AG08395 (cell line): Measurements from ENCODE around the gene TEX51.

Experiments
- DNase-seq: peaks from one replicate; pipeline ENCODE4 v3.0.0; 2012; ENCODE audit warnings: mixed read lengths, low spot score

TEX51 gene

DNA sequence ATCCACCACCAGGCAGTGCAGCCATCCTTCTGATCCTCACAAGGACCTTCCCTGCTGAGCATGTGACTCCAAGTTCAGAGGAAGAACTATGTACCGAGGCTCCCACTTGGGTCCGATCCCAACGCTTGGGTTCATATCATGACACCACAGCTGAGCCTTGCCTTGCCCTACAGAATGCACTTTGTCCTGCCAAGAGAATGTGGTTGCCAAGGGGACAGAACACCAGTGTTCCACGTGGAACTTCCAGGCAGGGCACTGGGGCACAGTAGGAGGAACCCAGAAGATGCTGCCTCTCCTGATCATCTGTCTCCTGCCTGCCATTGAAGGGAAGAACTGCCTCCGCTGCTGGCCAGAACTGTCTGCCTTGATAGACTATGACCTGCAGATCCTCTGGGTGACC lies at the start of gene TEX51:
TSS of gene TEX51 (plus strand) at position 255 of the 400 bp plus-strand sequence. CDS start at position 284, 29 bp downstream.
- no peak for DNase-seq

- DNase-seq, result no peak
These were observed 49.6 kb upstream of the TEX51 start for GRCh38 chr2:126849054-126849453.

DNA sequence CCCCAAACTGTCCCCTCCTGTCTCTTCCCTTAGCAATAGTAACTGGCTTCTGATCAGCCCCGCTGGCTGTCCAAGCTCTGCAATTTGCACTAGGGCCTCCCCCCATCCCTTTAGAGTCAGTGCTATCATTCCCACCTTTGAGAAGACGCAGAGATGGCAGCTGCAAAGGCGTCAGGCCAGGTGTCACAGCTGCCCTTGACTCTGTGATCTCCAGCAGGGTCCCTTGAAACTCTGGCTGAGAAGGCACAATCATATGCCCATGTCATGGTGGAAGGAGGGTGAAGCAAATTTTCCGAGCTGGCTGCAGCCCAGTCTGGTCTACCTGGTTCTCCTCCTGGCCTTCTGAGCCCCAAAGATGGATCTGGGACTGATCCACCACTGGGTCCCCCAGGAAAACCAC lies 49.2 kb upstream of the TEX51 start:
- DNase-seq, result no peak

DNA sequence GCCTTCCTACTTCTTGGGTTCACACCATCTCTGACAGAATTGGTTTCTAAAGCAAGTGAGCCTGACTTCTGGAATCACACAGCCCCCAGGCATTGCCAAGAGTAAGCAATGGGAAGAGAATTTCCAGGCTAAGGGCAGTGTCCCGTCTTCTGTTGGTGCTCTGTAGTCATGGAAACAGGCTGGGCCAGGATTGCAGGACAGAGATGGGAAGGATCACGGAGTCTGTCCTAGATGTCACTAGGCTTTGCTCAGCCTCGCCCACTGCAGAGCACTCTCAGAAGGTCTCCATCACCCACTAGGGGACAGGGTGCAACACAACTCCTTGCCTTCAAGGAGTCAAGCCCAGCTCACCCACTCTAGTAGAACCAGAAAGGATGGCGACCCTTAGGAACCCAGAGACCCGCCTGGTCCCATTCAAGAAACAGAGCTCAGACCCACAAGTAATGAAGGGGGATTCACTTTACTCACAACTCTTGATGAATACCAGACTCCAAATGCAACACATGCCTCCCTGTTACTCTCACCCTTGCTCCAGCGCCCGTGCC lies 48.6 kb upstream of the TEX51 start:
- DNase-seq, result no peak

- no peak for DNase-seq
These were observed 47.8 kb upstream of the TEX51 start for GRCh38 chr2:126850940-126851339.

DNA sequence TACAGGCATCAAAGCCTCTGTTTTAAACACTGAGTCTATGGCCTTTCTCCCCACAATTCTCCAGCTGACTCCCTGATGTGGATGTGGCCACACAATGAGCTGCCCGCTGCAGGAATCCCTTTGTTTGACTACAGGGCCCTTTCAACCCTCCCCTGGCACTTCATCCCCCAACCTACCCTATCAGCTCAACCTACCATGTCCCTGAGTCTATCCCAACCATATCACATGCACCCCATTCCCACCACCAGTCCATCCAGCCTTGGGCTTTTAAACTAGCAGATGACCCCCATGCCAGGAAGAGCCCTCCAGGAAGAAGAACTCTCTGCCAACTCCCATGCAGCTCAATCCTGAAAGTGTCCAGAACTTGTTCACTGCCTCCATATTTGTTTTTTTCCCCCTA lies 46.9 kb upstream of the TEX51 start:
- no peak for DNase-seq

DNA sequence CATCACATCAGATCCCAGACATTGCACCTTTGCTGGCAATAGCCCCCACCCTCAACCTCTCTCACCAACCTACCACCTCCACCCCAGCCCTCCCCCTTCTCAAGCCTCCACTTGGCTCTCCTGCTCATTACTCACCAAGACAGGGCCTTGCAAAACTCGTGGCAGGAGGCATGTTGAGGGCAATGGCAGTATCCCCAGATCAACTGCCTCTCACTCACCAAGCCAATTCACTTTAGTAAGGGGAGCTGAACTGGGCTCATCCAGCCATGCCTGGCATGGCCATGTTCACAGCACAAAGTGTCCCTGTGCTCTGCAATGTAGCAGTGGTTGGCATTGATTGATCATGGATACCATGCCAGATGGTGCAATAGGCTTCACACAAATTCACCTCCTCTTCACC lies 46.3 kb upstream of the TEX51 start:
- no peak for DNase-seq

DNA sequence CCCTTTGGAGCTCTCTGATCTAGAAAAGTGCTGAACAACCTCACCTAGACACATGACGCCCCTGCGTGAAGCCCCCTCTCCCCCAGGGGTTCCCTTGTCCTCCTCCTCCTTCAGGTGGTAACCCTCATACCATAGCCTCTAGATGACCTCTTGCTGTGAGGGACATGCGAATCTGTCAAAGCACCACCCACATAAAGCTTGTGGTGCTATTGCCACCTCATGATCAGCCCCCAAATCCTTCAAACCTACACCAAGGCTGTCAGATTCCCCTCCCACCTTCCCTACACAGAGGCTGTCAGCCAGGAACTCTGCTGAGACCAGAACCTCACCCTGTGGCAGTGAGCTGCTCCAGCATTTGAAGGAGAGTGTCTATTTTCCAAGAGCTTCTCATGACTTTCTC lies 43.1 kb upstream of the TEX51 start:
- DNase-seq, result no peak

GRCh38 chr2:126856403-126856802 lies 42.3 kb upstream of the TEX51 start:
- no peak for DNase-seq

GRCh38 chr2:126857502-126857901 lies 41.2 kb upstream of the TEX51 start:
- DNase-seq, result no peak

GRCh38 chr2:126858013-126858412 lies 40.7 kb upstream of the TEX51 start:
- DNase-seq, result no peak

- DNase-seq, result no peak
These were observed 40.3 kb upstream of the TEX51 start for GRCh38 chr2:126858436-126858835.

GRCh38 chr2:126858991-126859390 lies 39.7 kb upstream of the TEX51 start:
- no peak for DNase-seq

- DNase-seq, result no peak
These were observed 39.1 kb upstream of the TEX51 start for GRCh38 chr2:126859631-126860030.

DNA sequence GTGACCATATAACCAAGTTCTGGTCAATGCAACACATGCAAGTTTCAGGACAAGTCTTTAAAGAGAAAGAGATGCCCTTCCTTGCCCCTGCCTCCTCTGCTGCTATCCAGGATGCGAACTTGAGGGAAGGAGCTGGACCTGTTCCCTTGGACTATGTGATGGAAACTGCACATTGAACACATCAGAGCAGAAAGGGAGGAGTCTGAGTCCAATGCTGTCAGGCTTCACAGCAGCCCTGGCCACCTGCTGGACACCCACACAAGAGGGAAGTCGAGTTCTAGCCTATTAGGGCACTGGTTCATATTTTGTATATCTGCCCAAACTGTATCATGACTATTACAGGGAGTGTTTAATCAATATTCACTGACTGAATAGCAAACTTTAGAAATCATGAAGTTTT lies 38.3 kb upstream of the TEX51 start:
- no peak for DNase-seq

- DNase-seq, result no peak
These were observed 36.0 kb upstream of the TEX51 start for GRCh38 chr2:126862730-126863129.

DNA sequence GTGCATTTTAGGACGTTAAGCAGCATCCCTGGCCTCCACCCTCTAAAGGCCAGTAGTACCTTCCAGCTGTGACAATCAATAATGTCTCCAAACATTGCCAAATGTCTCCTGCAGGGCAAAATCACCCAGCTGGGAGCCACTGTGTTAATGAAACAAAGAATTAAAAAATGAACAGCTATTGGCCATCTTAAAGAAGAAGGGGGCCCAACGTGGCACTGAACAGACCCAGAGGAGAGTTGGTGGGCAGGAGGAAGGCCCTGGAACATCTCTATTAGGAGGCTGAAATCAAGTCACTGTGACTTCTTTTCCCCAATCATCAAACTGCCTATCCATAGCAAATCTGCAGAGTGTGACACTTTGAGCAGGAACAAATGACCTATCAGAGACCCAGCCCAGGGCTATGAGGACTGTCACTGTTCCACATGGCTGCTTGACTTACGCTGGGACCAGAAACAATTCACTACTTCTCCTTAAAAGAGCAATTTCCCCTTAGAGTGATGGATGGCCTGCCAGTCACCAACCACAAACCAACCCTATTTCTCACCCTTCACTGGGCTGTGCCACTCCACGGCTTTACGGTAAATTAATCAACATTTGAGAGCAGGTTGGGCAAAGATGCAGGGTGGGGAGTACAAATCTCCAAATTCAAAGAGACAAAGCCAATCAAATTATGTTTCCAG lies 35.2 kb upstream of the TEX51 start:
- DNase-seq, result no peak

DNA sequence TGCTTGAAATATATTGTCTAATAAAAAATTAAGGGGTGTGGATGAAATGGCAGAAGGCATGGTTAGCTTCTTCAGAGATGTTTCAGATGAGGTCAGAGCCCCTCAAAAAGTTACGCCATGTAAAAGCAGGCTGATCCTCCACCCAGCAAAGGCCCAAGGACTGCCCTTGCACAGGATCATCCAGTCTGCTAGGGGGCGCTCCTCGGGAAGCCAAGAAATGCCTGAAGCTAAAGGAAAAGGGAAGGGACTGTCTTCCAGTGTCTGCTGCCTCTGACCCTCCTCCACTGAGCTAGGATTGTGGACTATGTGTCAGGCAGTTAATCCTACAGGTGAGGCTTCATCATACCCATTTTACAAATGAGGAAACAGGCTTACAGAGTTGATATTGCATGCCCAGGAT lies 33.8 kb upstream of the TEX51 start:
- DNase-seq, result no peak

DNA sequence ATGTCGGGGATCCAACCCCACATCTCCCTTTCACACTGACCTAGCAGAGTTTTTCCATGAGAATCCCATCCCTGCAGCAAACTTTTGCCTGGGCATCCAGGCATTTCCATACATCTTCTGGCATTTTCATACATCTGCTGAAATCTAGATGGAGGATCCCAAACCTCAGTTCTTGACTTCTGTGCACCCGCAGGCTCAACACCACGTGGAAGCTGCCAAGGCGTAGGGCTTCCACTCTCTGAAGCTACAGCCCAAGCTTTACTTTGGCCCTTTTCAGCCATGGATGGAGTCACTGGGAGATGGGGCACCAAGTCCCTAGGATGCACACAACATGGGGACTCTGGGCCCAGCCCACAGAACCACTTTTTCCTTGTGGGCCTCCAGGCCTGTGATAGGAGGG lies 32.2 kb upstream of the TEX51 start:
- DNase-seq, result no peak

DNA sequence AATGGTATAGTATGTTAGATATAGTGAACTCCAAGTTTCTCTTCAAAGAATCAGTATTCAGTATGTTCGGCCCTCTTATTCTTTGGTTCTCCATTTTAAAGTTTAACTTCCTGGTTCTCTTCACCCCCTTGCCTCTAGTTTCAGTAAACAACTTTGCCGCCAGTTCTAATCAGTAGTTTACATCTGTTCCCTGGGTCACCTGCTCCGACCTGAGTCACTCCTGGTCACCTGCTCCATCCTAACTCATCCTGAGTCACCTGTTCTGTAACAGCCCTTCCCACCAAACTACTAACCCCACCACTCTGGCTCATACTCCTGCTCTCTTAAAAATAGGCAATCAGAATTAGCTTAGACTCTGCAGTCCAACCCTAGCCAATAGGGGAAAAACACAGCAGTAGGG lies 23.7 kb upstream of the TEX51 start:
- DNase-seq, result no peak

DNA sequence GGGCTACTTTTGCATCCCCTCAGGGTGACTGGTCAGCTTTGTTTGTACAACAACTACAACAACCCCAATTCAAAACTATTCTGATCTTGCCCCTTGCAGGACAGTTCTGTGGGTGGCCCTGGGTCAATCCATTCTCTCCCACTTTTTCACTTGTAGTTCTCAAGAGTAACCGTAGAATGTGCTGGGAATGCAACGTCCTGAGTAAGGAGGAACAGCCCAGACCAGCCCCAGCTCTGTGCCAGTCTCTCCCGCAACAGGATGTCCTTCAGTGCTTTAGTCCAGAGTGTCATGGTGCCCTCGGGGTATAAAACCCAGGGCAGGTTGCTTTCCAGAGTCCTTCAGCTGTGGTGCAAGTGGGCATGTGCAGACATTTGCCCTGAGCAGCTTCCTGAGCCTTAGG lies 22.1 kb upstream of the TEX51 start:
- DNase-seq, result no peak

GRCh38 chr2:126877041-126877440 lies 21.6 kb upstream of the TEX51 start:
- DNase-seq, result no peak

DNA sequence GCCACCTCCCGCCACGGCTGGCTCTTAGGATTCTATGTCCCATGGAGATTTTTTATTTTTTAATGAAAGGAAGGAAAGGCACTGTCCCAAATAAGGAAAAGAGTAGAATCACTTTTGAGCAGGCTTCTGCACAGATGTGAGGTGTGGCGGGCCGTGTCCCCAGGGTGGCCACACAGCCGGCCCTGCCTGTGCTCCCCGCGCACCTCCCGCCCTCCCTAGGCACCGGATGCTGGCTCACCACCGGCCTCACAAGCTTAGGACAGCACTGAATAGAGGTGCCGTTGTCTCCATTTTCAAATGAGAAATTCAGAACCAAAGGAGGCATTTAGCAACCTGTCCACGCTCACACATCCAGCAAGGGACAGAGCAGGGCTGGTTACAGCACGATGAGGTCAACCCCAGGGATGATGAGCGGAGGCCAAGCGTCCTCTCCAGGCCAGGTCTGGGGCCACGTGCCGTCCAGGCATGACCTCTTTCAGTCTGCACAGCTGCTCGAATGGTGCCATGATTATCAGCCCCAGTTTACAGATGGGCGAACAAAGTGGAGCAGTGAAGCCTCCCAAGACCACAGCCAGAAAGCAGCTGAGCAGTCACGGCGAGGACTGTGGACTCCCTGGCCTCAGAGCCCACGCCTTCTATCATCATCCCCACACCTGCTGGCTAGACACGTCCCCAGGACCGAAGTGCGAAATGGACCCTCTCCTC lies 20.7 kb upstream of the TEX51 start:
- no peak for DNase-seq

DNA sequence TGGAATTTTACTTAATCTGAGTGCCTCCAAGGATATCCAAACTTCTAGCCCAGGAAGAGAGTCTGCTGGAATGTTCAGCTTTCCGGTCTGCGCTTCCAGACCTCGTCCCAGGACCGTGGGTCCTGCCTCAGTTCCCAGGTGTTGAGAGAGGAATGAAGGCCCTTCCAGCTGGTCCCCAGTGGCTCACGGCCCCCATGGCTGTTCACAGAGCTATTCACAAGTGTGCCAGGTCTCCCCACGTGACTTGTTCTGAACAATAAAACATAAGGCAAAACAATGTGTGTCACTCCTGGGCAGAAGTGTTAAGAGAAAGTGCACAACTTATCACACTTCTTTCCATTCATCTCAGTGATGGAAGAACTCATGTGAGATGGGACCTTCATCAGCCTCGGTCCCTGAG lies 20.1 kb upstream of the TEX51 start:
- DNase-seq, result no peak
